Measurements from ENCODE around the gene TLL2.

Gene TLL2

GRCh38 chr10:96408201-96408600 lies 105.5 kb downstream of the TLL2 start:
- Histone ChIP-seq H3K27me3 (replicated peaks; ENCODE audit: control insufficient read depth, insufficient read depth, low read length) (no peaks in the 10 kb centered on the region; the same call in none of the 2 replicates), H3K4me3 (replicated peaks; ENCODE audit: low read depth, low read length) (no peak overlapping the region), H3K36me3 (ENCODE audit: control insufficient read depth, insufficient read depth, low read length) (no peaks in the 10 kb centered on the region)
- DNase-seq (ENCODE audit: extremely low read depth, insufficient read length): no peak
- TF ChIP-seq, protein P1, sequence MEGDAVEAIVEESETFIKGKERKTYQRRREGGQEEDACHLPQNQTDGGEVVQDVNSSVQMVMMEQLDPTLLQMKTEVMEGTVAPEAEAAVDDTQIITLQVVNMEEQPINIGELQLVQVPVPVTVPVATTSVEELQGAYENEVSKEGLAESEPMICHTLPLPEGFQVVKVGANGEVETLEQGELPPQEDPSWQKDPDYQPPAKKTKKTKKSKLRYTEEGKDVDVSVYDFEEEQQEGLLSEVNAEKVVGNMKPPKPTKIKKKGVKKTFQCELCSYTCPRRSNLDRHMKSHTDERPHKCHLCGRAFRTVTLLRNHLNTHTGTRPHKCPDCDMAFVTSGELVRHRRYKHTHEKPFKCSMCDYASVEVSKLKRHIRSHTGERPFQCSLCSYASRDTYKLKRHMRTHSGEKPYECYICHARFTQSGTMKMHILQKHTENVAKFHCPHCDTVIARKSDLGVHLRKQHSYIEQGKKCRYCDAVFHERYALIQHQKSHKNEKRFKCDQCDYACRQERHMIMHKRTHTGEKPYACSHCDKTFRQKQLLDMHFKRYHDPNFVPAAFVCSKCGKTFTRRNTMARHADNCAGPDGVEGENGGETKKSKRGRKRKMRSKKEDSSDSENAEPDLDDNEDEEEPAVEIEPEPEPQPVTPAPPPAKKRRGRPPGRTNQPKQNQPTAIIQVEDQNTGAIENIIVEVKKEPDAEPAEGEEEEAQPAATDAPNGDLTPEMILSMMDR (IDR thresholded peaks at IDR 0.05; ENCODE audit: insufficient read depth, low read length, poor library complexity, severe bottlenecking): no peak

DNA sequence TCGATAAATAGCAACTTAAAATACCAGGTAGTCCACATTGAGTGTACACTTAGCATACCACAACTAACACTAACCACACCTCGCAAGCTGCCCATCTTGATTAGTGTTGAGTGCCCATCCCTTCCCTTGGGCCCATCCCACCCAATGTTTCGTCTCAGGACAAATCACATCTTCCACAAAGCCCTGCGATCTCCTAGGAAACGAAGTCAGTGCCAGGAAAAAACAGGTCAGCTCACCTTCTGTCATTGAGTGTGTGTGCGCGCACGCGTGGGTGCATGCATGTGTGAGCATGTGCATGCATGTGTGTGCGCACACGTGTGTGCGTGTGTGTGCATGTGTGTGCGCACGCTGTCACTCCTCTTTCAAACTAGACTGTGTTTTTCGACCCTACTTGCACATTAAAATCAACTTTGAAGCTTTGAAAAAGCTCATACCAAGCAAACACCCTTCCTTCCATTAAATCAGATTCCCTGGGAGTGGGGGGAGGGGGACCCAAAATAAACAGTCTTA lies 106.1 kb downstream of the TLL2 start:
- Histone ChIP-seq H3K27me3 (replicated peaks; ENCODE audit: control insufficient read depth, insufficient read depth, low read length) (no peaks in the 10 kb centered on the region; the same call in none of the 2 replicates), H3K4me3 (replicated peaks; ENCODE audit: low read depth, low read length) (no peak overlapping the region), H3K36me3 (ENCODE audit: control insufficient read depth, insufficient read depth, low read length) (no peaks in the 10 kb centered on the region)
- TF ChIP-seq, protein P1 (IDR thresholded peaks at IDR 0.05; ENCODE audit: insufficient read depth, low read length, poor library complexity, severe bottlenecking): no peak
- DNase-seq (ENCODE audit: extremely low read depth, insufficient read length): no peak

DNA sequence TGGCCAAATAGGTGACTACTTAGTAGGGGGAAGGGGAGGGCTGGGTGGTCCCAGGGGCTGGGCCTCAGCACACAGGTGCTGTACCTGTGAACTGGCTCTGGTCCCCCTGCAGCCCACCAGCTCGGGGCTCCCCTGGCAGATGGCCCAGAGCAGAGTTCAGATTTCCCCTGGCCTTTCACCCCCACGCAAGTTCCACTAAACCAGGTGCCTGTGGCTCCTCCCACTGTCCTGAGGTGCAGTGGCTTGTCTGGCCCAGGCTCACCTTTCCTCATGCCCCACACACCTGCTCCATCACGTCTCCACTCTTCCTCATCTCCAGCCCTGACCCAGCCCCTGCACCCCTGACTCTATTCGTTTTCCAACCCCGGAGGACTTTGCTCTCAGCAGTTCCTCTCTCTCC lies 107.6 kb downstream of the TLL2 start:
- Histone ChIP-seq H3K27me3 (replicated peaks; ENCODE audit: control insufficient read depth, insufficient read depth, low read length) (no peaks in the 10 kb centered on the region; the same call in none of the 2 replicates), H3K36me3 (ENCODE audit: control insufficient read depth, insufficient read depth, low read length) (no peaks in the 10 kb centered on the region), H3K4me3 (replicated peaks; ENCODE audit: low read depth, low read length) (no peak overlapping the region)
- TF ChIP-seq, protein P1 (IDR thresholded peaks at IDR 0.05; ENCODE audit: insufficient read depth, low read length, poor library complexity, severe bottlenecking): no peak
- no peak for DNase-seq (ENCODE audit: extremely low read depth, insufficient read length)

DNA sequence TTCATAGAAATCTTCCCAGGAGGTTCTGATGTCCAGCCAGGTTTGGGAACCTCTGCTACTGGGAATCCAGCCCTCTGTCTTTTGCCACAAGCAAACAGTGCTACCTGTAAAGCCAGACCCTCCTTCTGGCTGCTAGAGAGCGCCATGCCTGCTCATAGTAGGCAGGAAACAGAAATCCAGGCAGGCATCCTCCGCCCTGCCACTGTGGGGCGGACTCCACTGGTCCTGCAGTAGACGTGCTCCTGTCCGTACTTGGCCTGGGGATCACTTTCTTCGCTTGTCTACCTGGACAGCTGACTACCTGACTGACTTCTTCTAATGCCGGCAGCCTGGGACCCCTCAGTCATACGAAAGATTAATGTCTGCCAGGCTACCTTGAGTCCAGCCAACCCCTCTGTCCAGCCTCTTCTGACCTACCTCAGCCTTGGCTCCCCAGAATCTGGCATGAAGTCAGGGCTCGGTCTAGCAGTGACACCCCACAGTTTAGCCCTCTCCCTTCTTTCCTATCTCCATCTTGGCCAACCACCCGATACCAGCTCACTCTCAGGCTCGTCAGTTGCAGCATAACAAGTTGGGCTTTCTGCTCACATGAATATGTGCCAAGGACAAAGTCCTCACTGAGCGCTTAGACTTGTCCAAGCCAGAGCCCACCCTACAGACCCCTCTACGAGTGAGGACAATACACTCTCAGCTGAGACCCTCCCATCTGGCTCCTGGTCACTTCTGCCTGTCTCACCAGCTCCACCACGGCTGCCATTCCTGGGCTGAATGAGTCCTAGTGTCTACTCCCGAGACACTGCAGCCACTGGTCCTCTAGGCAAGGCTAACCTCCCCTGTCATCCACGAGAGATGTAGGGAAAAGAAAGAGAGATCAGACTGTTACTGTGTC lies 111.1 kb downstream of the TLL2 start:
- TF ChIP-seq, protein P1 (IDR thresholded peaks at IDR 0.05; ENCODE audit: insufficient read depth, low read length, poor library complexity, severe bottlenecking): no peak
- DNase-seq (ENCODE audit: extremely low read depth, insufficient read length): no peak
- no peak overlapping the region for H3K4me3 ChIP-seq (replicated peaks; ENCODE audit: low read depth, low read length)
- H3K27me3 ChIP-seq (replicated peaks; ENCODE audit: control insufficient read depth, insufficient read depth, low read length): no peaks in the 10 kb centered on the region; the same call in none of the 2 replicates
- H3K36me3 ChIP-seq (ENCODE audit: control insufficient read depth, insufficient read depth, low read length): no peaks in the 10 kb centered on the region

GRCh38 chr10:96401036-96401435 lies 112.7 kb downstream of the TLL2 start:
- H3K36me3 ChIP-seq (ENCODE audit: control insufficient read depth, insufficient read depth, low read length): no peaks in the 10 kb centered on the region
- TF ChIP-seq, protein P1 (IDR thresholded peaks at IDR 0.05; ENCODE audit: insufficient read depth, low read length, poor library complexity, severe bottlenecking): no peak
- H3K27me3 ChIP-seq (replicated peaks; ENCODE audit: control insufficient read depth, insufficient read depth, low read length): no peaks in the 10 kb centered on the region; the same call in none of the 2 replicates
- no peak for DNase-seq (ENCODE audit: extremely low read depth, insufficient read length)
- H3K4me3 ChIP-seq (replicated peaks; ENCODE audit: low read depth, low read length): no peak overlapping the region

Measured in GM06990 (cell line).